Stimulated activated naive CD8-positive, alpha-beta T cell treated with anti-CD3 and anti-CD28 coated beads, Interleukin-15, amount 100 ng/mL, for 72 hours (primary cell): ENCODE data around the gene GABRR1.

ENCODE experiments used
- ATAC-seq: fragments of 150-1000 bp; cut with Tn5 transposase; 2 replicates; pipeline ENCODE4 v1.10.0; 2021; ENCODE audit warnings: mild to moderate bottlenecking, moderate library complexity
- DNase-seq, 2 donors: peaks; one replicate each; pipeline ENCODE4 v3.0.0; 2021 to 2022
- H3K27ac Mint-ChIP-seq, 2 donors: one replicate each; pipeline ENCODE4 v1.8.0; 2022; ENCODE audit warnings: mild to moderate bottlenecking in 2 of 2, mixed read lengths in 2 of 2, moderate library complexity in 2 of 2
- H3K27me3 Mint-ChIP-seq: one replicate; pipeline ENCODE4 v1.8.0; 2022; ENCODE audit warnings: mixed read lengths
- H3K4me1 Mint-ChIP-seq: one replicate; pipeline ENCODE4 v1.8.0; 2022; ENCODE audit warnings: mild to moderate bottlenecking, mixed read lengths
- H3K4me3 Mint-ChIP-seq, 2 donors: one replicate each; pipeline ENCODE4 v1.8.0; 2022; ENCODE audit warnings: mild to moderate bottlenecking in 2 of 2, mixed read lengths in 2 of 2, moderate library complexity in 1 of 2
- H3K9me3 Mint-ChIP-seq, 2 donors: one replicate each; pipeline ENCODE4 v1.8.0; 2022; ENCODE audit warnings: mixed read lengths in 2 of 2

GABRR1 gene

GRCh38 chr6:89197141-89197540 is 20.0 kb downstream of the GABRR1 start:
- Mint-ChIP-seq H3K4me3 (no peak overlapping the region), H3K4me1 (no peaks in the 10 kb centered on the region), H3K9me3 (peaks cover 12 to 27% of the 10 kb centered on the region in 2 donors), H3K27ac (no peak overlapping the region), H3K27me3 (no peaks in the 10 kb centered on the region)
- ATAC-seq = no peak
- DNase-seq = no peak

- H3K9me3 Mint-ChIP-seq = peaks cover 12 to 27% of the 10 kb centered on the region in 2 donors
- no peaks in the 10 kb centered on the region for H3K4me1 Mint-ChIP-seq
- ATAC-seq = no peak
- no peak overlapping the region for H3K27ac Mint-ChIP-seq
- no peaks in the 10 kb centered on the region for H3K27me3 Mint-ChIP-seq
- DNase-seq = no peak
- no peak overlapping the region for H3K4me3 Mint-ChIP-seq
Measured at GRCh38 chr6:89194559-89194958, 22.6 kb downstream of the GABRR1 start.

GRCh38 chr6:89190741-89191140 is 26.4 kb downstream of the GABRR1 start:
- no peak overlapping the region for H3K27ac Mint-ChIP-seq
- H3K9me3 Mint-ChIP-seq = peaks cover 12 to 21% of the 10 kb centered on the region in 2 donors

GRCh38 chr6:89187504-89187903 is 29.7 kb downstream of the GABRR1 start:
- no peaks in the 10 kb centered on the region for H3K4me1 Mint-ChIP-seq
- H3K27me3 Mint-ChIP-seq = no peaks in the 10 kb centered on the region
- H3K4me3 Mint-ChIP-seq = no peak overlapping the region
- H3K9me3 Mint-ChIP-seq = no peaks in the 10 kb centered on the region
- no peak overlapping the region for H3K27ac Mint-ChIP-seq
- ATAC-seq (no peak), DNase-seq (no peak)

More at GRCh38 chr6:89190741-89191140, 26.4 kb downstream of the GABRR1 start:
- no peaks in the 10 kb centered on the region for H3K4me1 Mint-ChIP-seq
- H3K27me3 Mint-ChIP-seq = no peaks in the 10 kb centered on the region
- no peak overlapping the region for H3K4me3 Mint-ChIP-seq
- DNase-seq (no peak), ATAC-seq (no peak)

GRCh38 chr6:89186762-89187161 is 30.4 kb downstream of the GABRR1 start:
- Mint-ChIP-seq H3K9me3 (no peaks in the 10 kb centered on the region), H3K4me3 (no peak overlapping the region), H3K4me1 (no peaks in the 10 kb centered on the region), H3K27me3 (no peaks in the 10 kb centered on the region), H3K27ac (no peak overlapping the region)
- ATAC-seq (no peak), DNase-seq (no peak)

GRCh38 chr6:89184344-89184743 is 32.8 kb downstream of the GABRR1 start:
- H3K9me3 Mint-ChIP-seq = no peaks in the 10 kb centered on the region
- H3K27me3 Mint-ChIP-seq = no peaks in the 10 kb centered on the region
- no peak overlapping the region for H3K27ac Mint-ChIP-seq
- H3K4me1 Mint-ChIP-seq = no peaks in the 10 kb centered on the region
- no peak overlapping the region for H3K4me3 Mint-ChIP-seq
- DNase-seq = no peak
- ATAC-seq = no peak

- Mint-ChIP-seq H3K9me3 (no peaks in the 10 kb centered on the region), H3K27ac (no peak overlapping the region), H3K4me1 (no peaks in the 10 kb centered on the region), H3K27me3 (no peaks in the 10 kb centered on the region), H3K4me3 (no peak overlapping the region)
- ATAC-seq (no peak), DNase-seq (no peak)
Measured at GRCh38 chr6:89183294-89183693, 33.9 kb downstream of the GABRR1 start.

- no peaks in the 10 kb centered on the region for H3K9me3 Mint-ChIP-seq
- H3K4me3 Mint-ChIP-seq = no peak overlapping the region
- H3K4me1 Mint-ChIP-seq = no peaks in the 10 kb centered on the region
- no peak overlapping the region for H3K27ac Mint-ChIP-seq
- no peaks in the 10 kb centered on the region for H3K27me3 Mint-ChIP-seq
- DNase-seq (no peak), ATAC-seq (no peak)
Measured at GRCh38 chr6:89180971-89181370, 36.2 kb downstream of the GABRR1 start.

GRCh38 chr6:89180112-89180511 is 37.0 kb downstream of the GABRR1 start:
- Mint-ChIP-seq H3K9me3 (no peaks in the 10 kb centered on the region), H3K27ac (no peak overlapping the region), H3K4me1 (no peaks in the 10 kb centered on the region), H3K27me3 (no peaks in the 10 kb centered on the region), H3K4me3 (no peak overlapping the region)
- DNase-seq (no peak), ATAC-seq (no peak)

GRCh38 chr6:89173634-89174033 is 43.5 kb downstream of the GABRR1 start:
- no peak for ATAC-seq
- no peak for DNase-seq
- Mint-ChIP-seq H3K27ac (no peak overlapping the region), H3K27me3 (no peaks in the 10 kb centered on the region), H3K4me1 (no peaks in the 10 kb centered on the region), H3K9me3 (no peaks in the 10 kb centered on the region), H3K4me3 (no peak overlapping the region)

GRCh38 chr6:89172131-89172530 is 45.0 kb downstream of the GABRR1 start:
- Mint-ChIP-seq H3K4me1 (no peaks in the 10 kb centered on the region), H3K4me3 (no peak overlapping the region), H3K27me3 (no peaks in the 10 kb centered on the region), H3K27ac (no peak overlapping the region), H3K9me3 (no peaks in the 10 kb centered on the region)
- ATAC-seq (no peak), DNase-seq (no peak)

- no peak overlapping the region for H3K27ac Mint-ChIP-seq
- H3K27me3 Mint-ChIP-seq = no peaks in the 10 kb centered on the region
- no peak overlapping the region for H3K4me3 Mint-ChIP-seq
- DNase-seq (no peak), ATAC-seq (no peak)
- no peaks in the 10 kb centered on the region for H3K9me3 Mint-ChIP-seq
- H3K4me1 Mint-ChIP-seq = no peaks in the 10 kb centered on the region
Measured at GRCh38 chr6:89162047-89162371, 55.1 kb downstream of the GABRR1 start.

- no peaks in the 10 kb centered on the region for H3K27me3 Mint-ChIP-seq
- DNase-seq (no peak), ATAC-seq (no peak)
- no peak overlapping the region for H3K4me3 Mint-ChIP-seq
- no peaks in the 10 kb centered on the region for H3K9me3 Mint-ChIP-seq
- no peaks in the 10 kb centered on the region for H3K4me1 Mint-ChIP-seq
- no peak overlapping the region for H3K27ac Mint-ChIP-seq
Measured at GRCh38 chr6:89161326-89162046, 55.7 kb downstream of the GABRR1 start.

GRCh38 chr6:89160331-89161092 is 56.6 kb downstream of the GABRR1 start:
- ATAC-seq = no peak
- no peaks in the 10 kb centered on the region for H3K9me3 Mint-ChIP-seq
- no peaks in the 10 kb centered on the region for H3K27me3 Mint-ChIP-seq
- no peaks in the 10 kb centered on the region for H3K4me1 Mint-ChIP-seq
- peak overlapping the region in 1 of 2 donors; percentile 28 for H3K27ac Mint-ChIP-seq
- DNase-seq = no peak
- no peak overlapping the region for H3K4me3 Mint-ChIP-seq

- H3K27me3 Mint-ChIP-seq = no peaks in the 10 kb centered on the region
- H3K27ac Mint-ChIP-seq = no peak overlapping the region
Measured at GRCh38 chr6:89154131-89154530, 63.0 kb downstream of the GABRR1 start.

GRCh38 chr6:89148016-89148750 is 69.0 kb downstream of the GABRR1 start:
- no peak for DNase-seq
- peak overlapping the region; percentile 48 to 70 for H3K4me3 Mint-ChIP-seq
- no peak overlapping the region for H3K27ac Mint-ChIP-seq

More at GRCh38 chr6:89154131-89154530, 63.0 kb downstream of the GABRR1 start:
- no peak for DNase-seq
- no peak for ATAC-seq
- no peaks in the 10 kb centered on the region for H3K9me3 Mint-ChIP-seq
- H3K4me3 Mint-ChIP-seq = no peak overlapping the region
- peaks cover 9% of the 10 kb centered on the region for H3K4me1 Mint-ChIP-seq

More at GRCh38 chr6:89148016-89148750, 69.0 kb downstream of the GABRR1 start:
- Mint-ChIP-seq H3K27me3 (no peaks in the 10 kb centered on the region), H3K4me1 (peaks cover 43% of the 10 kb centered on the region), H3K9me3 (no peaks in the 10 kb centered on the region)
- ATAC-seq = no peak
